GM12878 (cell line): ENCODE measurements around the gene CYP51A1. TPM values are rescaled to one million over a fixed set of nuclear protein-coding genes. Genes with fewer than 3 reads are reported as not detected.

Experiments used
- ATAC-seq: fragments of 200-7000 bp; cut with Tn5 transposase; 3 replicates; pipeline ENCODE4 v1.9.1; 2020; ENCODE audit warnings: mild to moderate bottlenecking, moderate library complexity
- BruUV-seq: library from RNA; stranded (reverse); fragments of 400-500 nt; replicated peaks from 2 replicates; lab custom pipeline; 2021; lab: Mats Ljungman, UMichigan
- CTCF ChIA-PET: fragments of 300-600 bp; sonication (Branson Sonifier 250); formaldehyde crosslinking; extraction: SDS; loops from one replicate; lab custom pipeline; 2021; ENCODE audit warnings: inconsistent platforms; lab: Yijun Ruan, JAX
- POLR2A ChIA-PET: fragments of 350-600 bp; formaldehyde crosslinking; extraction: SDS; loops from one replicate; lab custom pipeline; 2021; ENCODE audit warnings: inconsistent platforms; lab: Charles Lee
- RAD21 ChIA-PET: fragments of 300-600 bp; sonication (Branson Sonifier 250); formaldehyde crosslinking; loops from one replicate; lab custom pipeline; 2023; ENCODE audit warnings: antibody characterized with exemption; ENCODE audit not compliant: unreplicated experiment; lab: Charles Lee
- SMC1A ChIA-PET: fragments of 300-600 bp; sonication (Branson Sonifier 250); formaldehyde crosslinking; loops from one replicate; lab custom pipeline; 2023; ENCODE audit not compliant: unreplicated experiment, uncharacterized antibody; lab: Charles Lee
- DNase-seq: peaks from one replicate; pipeline ENCODE4 v3.0.0-alpha.2; 2011; ENCODE audit warnings: low read depth, low spot score
- FAIRE-seq: peaks from 3 replicates; lab custom pipeline; 2011; peaks lifted over from hg19 to GRCh38; lab: Jason Lieb, UNC
- H2AFZ ChIP-seq: 2 replicates; pipeline ENCODE4 v1.6.0; 2011; ENCODE audit warnings: low read depth, low read length, control low read depth; ENCODE audit not compliant: control insufficient read depth
- H3K27ac ChIP-seq: 2 replicates; pipeline ENCODE4 v1.5.1; 2011; ENCODE audit warnings: control low read depth; ENCODE audit not compliant: control insufficient read depth, insufficient read depth
- H3K27me3 ChIP-seq, 2 experiments: replicated peaks in 1 of 2; 2 replicates each; pipeline versions ENCODE4 v1.6.0 to v1.6.1; 2011; ENCODE audit warnings: low read length in 1 of 2; ENCODE audit not compliant: control insufficient read depth in 2 of 2, insufficient read depth in 2 of 2
- H3K36me3 ChIP-seq, 2 experiments: 2 replicates each; pipeline ENCODE4 v1.5.1; 2011; ENCODE audit warnings: low read length in 1 of 2; ENCODE audit not compliant: control insufficient read depth in 2 of 2, insufficient read depth in 2 of 2
- H3K4me1 ChIP-seq: 2 replicates; pipeline ENCODE4 v1.6.1; 2011; ENCODE audit warnings: mild to moderate bottlenecking, low read length, moderate library complexity, mixed read lengths; ENCODE audit not compliant: control insufficient read depth, insufficient read depth
- H3K4me2 ChIP-seq: 2 replicates; pipeline ENCODE4 v1.6.0; 2011; ENCODE audit warnings: control low read depth; ENCODE audit not compliant: control insufficient read depth, insufficient read depth
- H3K4me3 ChIP-seq: fragments of 200-600 bp; sonication (generic); 2 replicates; pipeline ENCODE4 v1.5.1; 2016
- H3K79me2 ChIP-seq: 2 replicates; pipeline ENCODE4 v1.6.0; 2011; ENCODE audit warnings: low read length; ENCODE audit not compliant: control insufficient read depth, insufficient read depth
- H3K9ac ChIP-seq: 2 replicates; pipeline ENCODE4 v1.8.0; 2011; ENCODE audit warnings: low read length, control low read depth, mixed read lengths; ENCODE audit not compliant: control insufficient read depth, insufficient read depth
- H3K9me3 ChIP-seq: replicated peaks from 3 replicates; pipeline ENCODE4 v1.5.1; 2011; ENCODE audit warnings: mild to moderate bottlenecking, low read length; ENCODE audit not compliant: control insufficient read depth, insufficient read depth
- H4K20me1 ChIP-seq: 2 replicates; pipeline ENCODE4 v1.6.0; 2011; ENCODE audit not compliant: control insufficient read depth, insufficient read depth
- BRCA1 ChIP-seq: IDR thresholded peaks from 2 replicates; pipeline ENCODE4 v1.6.1; 2011; ENCODE audit warnings: low read depth, low read length, improper control_type of control experiment
- EP300 ChIP-seq, 2 experiments: fragments of 150-350 bp in 1 of 2; IDR thresholded peaks; 2 replicates each; pipeline ENCODE4 v1.6.1; 2011 to 2012; ENCODE audit warnings: low read depth in 2 of 2, low read length in 2 of 2, borderline replicate concordance in 1 of 2, improper control_type of control experiment in 1 of 2, inconsistent platforms in 1 of 2; ENCODE audit not compliant: control insufficient read depth in 1 of 2
- ESRRA ChIP-seq: IDR thresholded peaks from 2 replicates; pipeline ENCODE4 v1.6.1; 2012; ENCODE audit warnings: mild to moderate bottlenecking, low read length, improper control_type of control experiment
- EZH2 ChIP-seq: IDR thresholded peaks from 2 replicates; pipeline ENCODE4 v1.6.1; 2012; ENCODE audit warnings: low read depth, mild to moderate bottlenecking, control low read depth, inconsistent platforms, low read length, borderline replicate concordance; ENCODE audit not compliant: control insufficient read depth
- IKZF1 ChIP-seq: fragments of 450-650 bp; conservative IDR thresholded peaks from 2 replicates; pipeline ENCODE4 v1.6.1; 2017; ENCODE audit warnings: antibody characterized with exemption, mild to moderate bottlenecking
- IRF4 ChIP-seq: IDR thresholded peaks from 2 replicates; pipeline ENCODE4 v1.6.1; 2011; ENCODE audit warnings: low read depth, low read length
- LARP7 ChIP-seq: fragments of 450-650 bp; IDR thresholded peaks from 2 replicates; pipeline ENCODE4 v1.6.1; 2017; ENCODE audit warnings: mild to moderate bottlenecking
- MAX ChIP-seq: IDR thresholded peaks from 2 replicates; pipeline ENCODE4 v1.6.1; 2012; ENCODE audit warnings: low read depth, low read length, improper control_type of control experiment
- MYC ChIP-seq: IDR thresholded peaks from 2 replicates; pipeline ENCODE4 v1.6.1; 2011; ENCODE audit warnings: mild to moderate bottlenecking, low read length, moderate library complexity, inconsistent platforms; ENCODE audit not compliant: insufficient read depth, insufficient replicate concordance, insufficient read length, severe bottlenecking
- NFXL1 ChIP-seq: fragments of 450-650 bp; IDR thresholded peaks from 2 replicates; pipeline ENCODE4 v1.6.1; 2017; ENCODE audit warnings: antibody characterized with exemption, mild to moderate bottlenecking, borderline replicate concordance
- NKRF ChIP-seq: fragments of 450-650 bp; conservative IDR thresholded peaks from 2 replicates; pipeline ENCODE4 v1.6.1; 2017; ENCODE audit warnings: mild to moderate bottlenecking, moderate library complexity
- PBX3 ChIP-seq: IDR thresholded peaks from 2 replicates; pipeline ENCODE4 v1.6.1; 2011; ENCODE audit warnings: mild to moderate bottlenecking, low read depth, low read length, moderate library complexity; ENCODE audit not compliant: insufficient replicate concordance
- POU2F2 ChIP-seq: IDR thresholded peaks from 3 replicates; pipeline ENCODE4 v1.6.1; 2011; ENCODE audit warnings: low read depth, mild to moderate bottlenecking, low read length, borderline replicate concordance
- RAD21 ChIP-seq: IDR thresholded peaks from 2 replicates; pipeline ENCODE4 v1.6.1; 2011; ENCODE audit warnings: mild to moderate bottlenecking, low read depth, low read length, moderate library complexity; ENCODE audit not compliant: insufficient read depth
- SRF ChIP-seq, 2 experiments: IDR thresholded peaks; 2 replicates each; pipeline ENCODE4 v1.6.1; 2011; ENCODE audit warnings: low read depth in 2 of 2, low read length in 2 of 2, mild to moderate bottlenecking in 1 of 2, moderate library complexity in 1 of 2
- STAT1 ChIP-seq: fragments of 450-650 bp; conservative IDR thresholded peaks from 2 replicates; pipeline ENCODE4 v1.6.1; 2014; ENCODE audit warnings: antibody characterized with exemption, mild to moderate bottlenecking
- STAT3 ChIP-seq: IDR thresholded peaks from 2 replicates; pipeline ENCODE4 v1.6.1; 2011; ENCODE audit warnings: low read depth, low read length, improper control_type of control experiment
- ZBTB4 ChIP-seq: fragments of 450-650 bp; formaldehyde crosslinking; IDR thresholded peaks from 2 replicates; pipeline ENCODE4 v1.4.0; 2022; ENCODE audit warnings: mild to moderate bottlenecking, moderate library complexity
- ZNF217 ChIP-seq: fragments of 450-650 bp; IDR thresholded peaks from 2 replicates; pipeline ENCODE4 v1.6.1; 2017; ENCODE audit warnings: antibody characterized with exemption, mild to moderate bottlenecking
- WGBS: methylation state at CpG from one replicate; pipeline ENCODE4 v1.1.6; 2016; ENCODE audit warnings: low lambda C conversion rate; ENCODE audit not compliant: insufficient replicate concordance, insufficient coverage; ENCODE audit errors: missing lambda C conversion rate; 5-methylcytosine and 5-hydroxymethylcytosine counted together
- in situ Hi-C: fragments of 300-500 bp; cut with MboI; formaldehyde crosslinking; loops from 9 replicates; pipeline ENCODE4 v1.14.3; 2018; ENCODE audit warnings: mixed read lengths
- intact Hi-C: fragments of 100-400 bp; cut with micrococcal nuclease; formaldehyde crosslinking; loops from one replicate; pipeline ENCODE4 v1.14.2; 2022; ENCODE audit not compliant: unreplicated experiment
- polyA plus RNA-seq, 11 experiments: library from polyadenylated mRNA; depleted of rRNA in 4 of 11; unstranded in 6 of 11; stranded (reverse) in 5 of 11; fragments of >200 nt; fragmentation: Nextera tagmentation in 4 of 11; fragmentation: Illumina TruSeq in 1 of 11; extraction: Ambion mirVana in 4 of 11; extraction: Trizol in 1 of 11; gene quantifications; 1 replicate in 1 of 11; 2 replicates in 10 of 11; pipeline versions ENCODE4 v1.2.1 to v1.2.3, GENCODE V29; 2011 to 2016; ENCODE audit warnings: inconsistent platforms in 2 of 11, missing spikeins in 2 of 11, low read depth in 1 of 11
- total RNA-seq, 4 experiments: library from RNA; depleted of rRNA in 3 of 4; stranded (reverse); fragments of >200 nt in 3 of 4; fragmentation: Illumina TruSeq in 1 of 4; extraction: Trizol in 1 of 4; gene quantifications; 2 replicates each; pipeline versions ENCODE4 v1.2.1 to v1.2.3, GENCODE V29; 2013 to 2021

Gene CYP51A1
- total and polyA plus RNA-seq, 10 of the 15 experiments (the other 5 are each of a cell fraction or from before 2014, with no cell fraction given), result 21.5 to 113 (median 61.8) TPM

- no peak overlapping the region for H3K4me2 ChIP-seq
- ChIA-PET POLR2A (no interaction called here), SMC1A (no interaction called here), RAD21 (no interaction called here), CTCF (interaction anchor here (1.5 kb wide), 1 partner anchor 331 kb away, joined by 4 read pairs; no protein-coding TSS in a partner anchor)
- H3K79me2 ChIP-seq, result no peaks in the 10 kb centered on the region
- in situ Hi-C loops (no loop called here), intact Hi-C loops (no loop called here)
- no peaks in the 10 kb centered on the region for H3K36me3 ChIP-seq
- ATAC-seq (no peak), FAIRE-seq (no peak), DNase-seq (no peak)
- no peak for TF ChIP-seq POU2F2
- no peak for TF ChIP-seq MAX
- TF ChIP-seq LARP7, result no peak
- TF ChIP-seq EZH2, result no peak
- no peak for TF ChIP-seq SRF (IDR thresholded peaks at IDR 0.05; ENCODE audit: low read depth in 2 of 2, low read length in 2 of 2)
- no peak for TF ChIP-seq BRCA1
- TF ChIP-seq ZNF217, result no peak
- no peak for TF ChIP-seq MYC
- TF ChIP-seq EP300 (IDR thresholded peaks at IDR 0.05; ENCODE audit: borderline replicate concordance in 1 of 2, control insufficient read depth in 1 of 2, low read depth in 2 of 2, low read length in 2 of 2), result no peak
- TF ChIP-seq STAT1, result no peak
- TF ChIP-seq NFXL1, result no peak
- no peak for TF ChIP-seq NKRF
- no peak for TF ChIP-seq ZBTB4 (CRISPR knock-in tag)
- no peak for TF ChIP-seq STAT3
- TF ChIP-seq PBX3, result no peak
- no peak for TF ChIP-seq IKZF1
- TF ChIP-seq ESRRA, result no peak
- TF ChIP-seq IRF4, result no peak
- TF ChIP-seq RAD21, result no peak
- H3K27me3 ChIP-seq, result peaks cover 0 to 5% of the 10 kb centered on the region in 2 experiments; a peak in 1 of 4 replicates
- WGBS, result 91% methylated on average over 1 of the region's 1 CpG
- no peaks in the 10 kb centered on the region for H3K4me1 ChIP-seq
- H3K9me3 ChIP-seq, result no peaks in the 10 kb centered on the region
- BruUV-seq, result no TSS peak
- no peaks in the 10 kb centered on the region for H4K20me1 ChIP-seq
- no peak overlapping the region for H3K4me3 ChIP-seq
- H3K27ac ChIP-seq, result no peak overlapping the region
- H2AFZ ChIP-seq, result no peak overlapping the region
- no peak overlapping the region for H3K9ac ChIP-seq
These were observed 27.0 kb upstream of the CYP51A1 start for GRCh38 chr7:92161271-92161670.
